DND-41 (cell line): ENCODE results near the gene SH2D6.

Experiments
- ATAC-seq: fragments of 200-7000 bp; cut with Tn5 transposase; 3 replicates; pipeline ENCODE4 v1.9.1; 2021; ENCODE audit warnings: low read depth; ENCODE audit not compliant: insufficient read depth
- DNase-seq: peaks from one replicate; pipeline ENCODE4 v3.0.0-alpha.2; 2020
- H2AFZ ChIP-seq: 2 replicates; pipeline ENCODE4 v1.6.0; 2012; ENCODE audit warnings: low read depth, low read length
- H3K27ac ChIP-seq: 2 replicates; pipeline ENCODE4 v1.5.1; 2012; ENCODE audit warnings: low read length, inconsistent platforms
- H3K27me3 ChIP-seq: fragments of 200-600 bp; sonication (generic); 2 replicates; pipeline ENCODE4 v1.6.0; 2012; ENCODE audit warnings: low read length, mild to moderate bottlenecking, inconsistent platforms; ENCODE audit not compliant: insufficient read depth, poor library complexity
- H3K36me3 ChIP-seq: 2 replicates; pipeline ENCODE4 v1.5.1; 2012; ENCODE audit warnings: low read length, inconsistent platforms; ENCODE audit not compliant: insufficient read depth
- H3K4me1 ChIP-seq: 2 replicates; pipeline ENCODE4 v1.5.1; 2012; ENCODE audit warnings: mild to moderate bottlenecking, low read length; ENCODE audit not compliant: insufficient read depth
- H3K4me2 ChIP-seq: 2 replicates; pipeline ENCODE4 v1.6.0; 2012; ENCODE audit warnings: mild to moderate bottlenecking, moderate library complexity, low read length, inconsistent platforms; ENCODE audit not compliant: insufficient read depth
- H3K4me3 ChIP-seq, 2 experiments: fragments of 200-600 bp in 1 of 2; shearing (Covaris generic) in 1 of 2; 2 replicates each; pipeline ENCODE4 v1.5.1; 2012 to 2016; ENCODE audit warnings: inconsistent platforms in 2 of 2, low read length in 2 of 2, mild to moderate bottlenecking in 2 of 2, low read depth in 1 of 2, moderate library complexity in 1 of 2
- H3K79me2 ChIP-seq: 2 replicates; pipeline ENCODE4 v1.6.0; 2012; ENCODE audit warnings: low read length, inconsistent platforms; ENCODE audit not compliant: insufficient read depth
- H3K9ac ChIP-seq: 2 replicates; pipeline ENCODE4 v1.6.0; 2012; ENCODE audit warnings: low read depth, mild to moderate bottlenecking, inconsistent platforms, low read length, moderate library complexity
- H3K9me3 ChIP-seq: 2 replicates; pipeline ENCODE4 v1.5.1; 2012; ENCODE audit warnings: low read length, moderate library complexity, mild to moderate bottlenecking, inconsistent platforms; ENCODE audit not compliant: insufficient read depth, severe bottlenecking
- H4K20me1 ChIP-seq: 2 replicates; pipeline ENCODE4 v1.6.0; 2012; ENCODE audit warnings: low read length; ENCODE audit not compliant: insufficient read depth
- EZH2 ChIP-seq: IDR thresholded peaks from 3 replicates; pipeline ENCODE4 v1.6.1; 2012; ENCODE audit warnings: borderline replicate concordance, low read depth, mild to moderate bottlenecking, moderate library complexity, low read length, inconsistent platforms; ENCODE audit not compliant: severe bottlenecking
- TF ChIP-seq, protein P1 (sequence below): IDR thresholded peaks from 2 replicates; pipeline ENCODE4 v1.5.1; 2012; ENCODE audit warnings: borderline replicate concordance, low read length, moderate library complexity, mild to moderate bottlenecking; ENCODE audit not compliant: poor library complexity, severe bottlenecking; ENCODE audit errors: extremely low read depth

The SH2D6 gene

DNA sequence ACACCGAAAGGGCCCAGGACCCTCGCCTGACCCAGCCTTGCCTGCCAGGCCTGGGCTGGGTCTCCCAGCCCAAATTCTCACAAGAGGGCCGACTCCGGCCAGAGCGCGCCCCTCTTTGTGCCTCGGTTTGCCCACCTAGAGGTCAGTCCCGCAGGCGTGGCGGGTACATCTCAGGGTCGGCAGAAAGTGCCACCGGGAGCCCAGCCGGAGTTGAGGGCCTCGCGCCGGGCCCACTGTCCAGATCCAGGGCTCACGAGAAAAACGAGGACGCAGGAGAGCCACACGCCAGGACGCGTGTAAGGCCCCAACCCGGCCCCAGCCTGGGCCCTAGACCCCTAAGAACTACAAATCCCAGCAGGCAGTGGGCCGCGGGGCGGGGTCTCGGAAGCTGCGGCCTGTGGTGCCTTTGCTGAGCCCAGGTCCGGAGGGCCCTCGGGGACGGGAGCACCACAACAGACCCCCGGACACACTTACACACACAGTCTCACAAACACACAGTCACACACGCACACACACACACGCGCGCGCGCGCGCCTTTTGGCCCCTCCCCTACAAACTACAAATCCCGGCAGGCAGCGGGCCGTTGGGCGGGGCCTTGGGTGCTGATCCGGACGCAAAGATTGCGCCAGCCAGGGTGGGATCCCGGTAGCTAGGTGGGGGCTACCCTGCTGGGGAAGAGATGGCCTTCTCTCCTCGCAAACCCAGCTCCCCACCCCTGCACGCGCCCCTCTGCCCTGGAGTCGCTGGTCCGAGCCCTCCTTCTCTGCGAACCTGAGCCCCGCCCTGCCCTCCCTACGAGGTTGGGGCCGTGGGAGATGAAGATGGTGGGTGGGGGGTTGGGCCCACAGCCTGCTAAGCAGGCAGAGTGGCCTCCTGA, at the start of gene SH2D6:
TSS of gene SH2D6 (plus strand) at position 583 of the 877 bp plus-strand sequence. CDS start 10,752 bp downstream, outside the sequence.
- Histone ChIP-seq H2AFZ (peak within 1 kb of the TSS; percentile 77), H3K4me2 (peak within 1 kb of the TSS; percentile 92), H3K9me3 (no peaks in the 10 kb centered on the region), H3K79me2 (peaks cover 33% of the 10 kb centered on the region), H3K4me1 (peaks cover 48% of the 10 kb centered on the region), H3K4me3 (peak within 1 kb of the TSS; percentile 38 to 72; a peak in 3 of 4 replicates), H3K36me3 (no peaks in the 10 kb centered on the region; the same call in 1 of the 2 replicates), H3K9ac (peak within 1 kb of the TSS; percentile 87), H3K27me3 (no peaks in the 10 kb centered on the region), H4K20me1 (no peaks in the 10 kb centered on the region), H3K27ac (peak within 1 kb of the TSS; percentile 97)
- peak; percentile 81 for ATAC-seq
- TF ChIP-seq EZH2 = no peak
- peak; percentile 91 for DNase-seq

DNA sequence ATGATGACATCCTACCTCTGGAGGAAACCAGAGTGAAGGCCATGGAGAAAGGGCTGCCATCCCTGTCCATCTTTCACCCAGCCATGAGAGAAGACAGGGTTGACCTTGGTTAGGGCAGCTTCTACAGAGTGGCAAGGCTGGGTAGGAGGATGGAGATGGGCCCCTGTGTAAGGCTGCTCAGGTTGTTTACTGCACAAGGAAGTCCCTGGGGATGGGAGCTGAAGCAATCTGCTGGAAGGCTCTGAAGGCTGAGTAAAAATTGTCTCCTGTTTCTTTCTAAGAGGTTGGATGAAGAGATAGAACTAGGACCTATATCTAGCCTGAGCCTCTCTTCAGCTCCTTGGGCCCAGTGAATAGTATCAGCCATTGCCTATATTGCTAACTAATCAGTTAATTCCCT, 49.6 kb upstream of the SH2D6 start:
- H2AFZ ChIP-seq = no peak overlapping the region
- no peaks in the 10 kb centered on the region for H3K79me2 ChIP-seq
- H3K36me3 ChIP-seq = no peaks in the 10 kb centered on the region; the same call in none of the 2 replicates
- H3K27ac ChIP-seq = no peak overlapping the region
- H4K20me1 ChIP-seq = no peaks in the 10 kb centered on the region
- no peak overlapping the region for H3K4me3 ChIP-seq
- no peak overlapping the region for H3K9ac ChIP-seq
- no peaks in the 10 kb centered on the region for H3K9me3 ChIP-seq
- DNase-seq = no peak
- no peaks in the 10 kb centered on the region for H3K27me3 ChIP-seq
- no peaks in the 10 kb centered on the region for H3K4me1 ChIP-seq
- H3K4me2 ChIP-seq = no peak overlapping the region
- TF ChIP-seq EZH2 = no peak
- TF ChIP-seq, protein P1, sequence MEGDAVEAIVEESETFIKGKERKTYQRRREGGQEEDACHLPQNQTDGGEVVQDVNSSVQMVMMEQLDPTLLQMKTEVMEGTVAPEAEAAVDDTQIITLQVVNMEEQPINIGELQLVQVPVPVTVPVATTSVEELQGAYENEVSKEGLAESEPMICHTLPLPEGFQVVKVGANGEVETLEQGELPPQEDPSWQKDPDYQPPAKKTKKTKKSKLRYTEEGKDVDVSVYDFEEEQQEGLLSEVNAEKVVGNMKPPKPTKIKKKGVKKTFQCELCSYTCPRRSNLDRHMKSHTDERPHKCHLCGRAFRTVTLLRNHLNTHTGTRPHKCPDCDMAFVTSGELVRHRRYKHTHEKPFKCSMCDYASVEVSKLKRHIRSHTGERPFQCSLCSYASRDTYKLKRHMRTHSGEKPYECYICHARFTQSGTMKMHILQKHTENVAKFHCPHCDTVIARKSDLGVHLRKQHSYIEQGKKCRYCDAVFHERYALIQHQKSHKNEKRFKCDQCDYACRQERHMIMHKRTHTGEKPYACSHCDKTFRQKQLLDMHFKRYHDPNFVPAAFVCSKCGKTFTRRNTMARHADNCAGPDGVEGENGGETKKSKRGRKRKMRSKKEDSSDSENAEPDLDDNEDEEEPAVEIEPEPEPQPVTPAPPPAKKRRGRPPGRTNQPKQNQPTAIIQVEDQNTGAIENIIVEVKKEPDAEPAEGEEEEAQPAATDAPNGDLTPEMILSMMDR = no peak
- no peak for ATAC-seq

DNA sequence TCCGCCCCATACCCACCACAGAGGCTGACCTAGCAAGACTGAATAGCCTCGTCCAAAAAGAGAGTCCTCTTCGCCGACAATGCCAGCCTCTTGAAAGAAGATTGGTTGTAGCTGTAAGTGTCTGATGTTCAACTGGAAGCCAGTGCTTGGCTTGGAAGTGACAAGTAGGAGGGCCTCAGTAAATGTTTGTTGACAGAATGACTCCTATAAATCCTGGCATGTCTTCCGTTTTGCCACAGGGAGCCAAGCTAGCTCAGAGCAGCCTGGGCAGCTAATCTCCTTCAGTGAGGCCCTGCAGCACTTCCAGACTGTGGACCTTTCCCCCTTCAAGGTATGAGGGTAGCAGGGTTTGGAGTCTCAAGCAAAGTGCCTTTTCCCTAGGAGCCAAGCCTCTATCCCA, 49.0 kb upstream of the SH2D6 start:
- H3K27ac ChIP-seq = no peak overlapping the region
- no peaks in the 10 kb centered on the region; the same call in none of the 2 replicates for H3K36me3 ChIP-seq
- TF ChIP-seq, protein P1 = no peak
- TF ChIP-seq EZH2 = no peak
- no peaks in the 10 kb centered on the region for H3K79me2 ChIP-seq
- no peak overlapping the region for H2AFZ ChIP-seq
- H3K4me2 ChIP-seq = no peak overlapping the region
- no peak overlapping the region for H3K4me3 ChIP-seq
- no peak overlapping the region for H3K9ac ChIP-seq
- DNase-seq = no peak
- H3K9me3 ChIP-seq = no peaks in the 10 kb centered on the region
- no peaks in the 10 kb centered on the region for H3K27me3 ChIP-seq
- no peak for ATAC-seq
- H4K20me1 ChIP-seq = no peaks in the 10 kb centered on the region
- H3K4me1 ChIP-seq = no peaks in the 10 kb centered on the region

DNA sequence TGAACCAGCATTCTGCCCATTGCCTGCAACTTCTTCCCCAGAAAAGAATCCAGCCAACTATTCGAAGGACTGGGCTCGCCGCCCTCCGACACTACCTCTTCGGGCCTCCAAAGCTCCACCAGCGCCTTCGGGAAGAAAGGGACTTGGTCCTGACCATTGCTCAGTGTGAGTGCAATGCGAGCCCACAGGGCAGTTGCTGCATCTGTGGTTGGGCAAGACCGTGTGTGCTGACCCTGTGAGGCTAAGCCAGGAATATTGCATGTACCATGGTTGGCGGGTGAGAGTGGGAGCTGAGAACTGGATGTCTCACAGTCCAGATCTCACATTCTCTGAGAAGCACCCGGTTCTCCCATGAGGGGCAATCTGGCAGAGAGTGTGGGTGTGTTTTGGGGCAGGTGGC, 47.5 kb upstream of the SH2D6 start:
- DNase-seq = no peak
- H3K36me3 ChIP-seq = no peaks in the 10 kb centered on the region; the same call in none of the 2 replicates
- no peak overlapping the region for H3K4me3 ChIP-seq
- TF ChIP-seq, protein P1 = no peak
- TF ChIP-seq EZH2 = no peak
- H3K4me2 ChIP-seq = no peak overlapping the region
- no peak for ATAC-seq
- no peaks in the 10 kb centered on the region for H3K27me3 ChIP-seq
- H3K79me2 ChIP-seq = no peaks in the 10 kb centered on the region
- no peak overlapping the region for H2AFZ ChIP-seq
- no peak overlapping the region for H3K27ac ChIP-seq
- no peaks in the 10 kb centered on the region for H4K20me1 ChIP-seq
- H3K9me3 ChIP-seq = no peaks in the 10 kb centered on the region
- no peaks in the 10 kb centered on the region for H3K4me1 ChIP-seq
- no peak overlapping the region for H3K9ac ChIP-seq
